Astrocyte (in vitro differentiated cells and primary cell): ENCODE data around the gene TRAF1. TPM values are rescaled to one million over a fixed set of nuclear protein-coding genes. Genes with fewer than 3 reads are reported as not detected.
A peak's percentile ranks its signal among the peaks of the same experiment; 100 is the strongest.

Source experiments
- DNase-seq: peaks from one replicate; pipeline ENCODE4 v3.0.0-alpha.2; 2010; ENCODE audit warnings: low read depth
- FAIRE-seq: peaks from 2 replicates; lab custom pipeline; 2011; peaks lifted over from hg19 to GRCh38; lab: Jason Lieb, UNC
- H2AFZ ChIP-seq: 2 replicates; pipeline ENCODE4 v1.6.0; 2012; ENCODE audit warnings: low read depth, low read length, inconsistent platforms
- H3K27ac ChIP-seq: 2 replicates; pipeline ENCODE4 v1.5.1; 2011; ENCODE audit warnings: low read depth, low read length, inconsistent platforms
- H3K27me3 ChIP-seq: 2 replicates; pipeline ENCODE4 v1.6.0; 2011; ENCODE audit warnings: low read length, inconsistent platforms; ENCODE audit not compliant: insufficient read depth
- H3K36me3 ChIP-seq: 2 replicates; pipeline ENCODE4 v1.5.1; 2011; ENCODE audit warnings: low read length, inconsistent platforms; ENCODE audit not compliant: insufficient read depth
- H3K4me1 ChIP-seq: 2 replicates; pipeline ENCODE4 v1.5.1; 2011; ENCODE audit warnings: low read length, inconsistent platforms; ENCODE audit not compliant: insufficient read depth
- H3K4me2 ChIP-seq: 2 replicates; pipeline ENCODE4 v1.6.0; 2012; ENCODE audit warnings: low read length, inconsistent platforms
- H3K4me3 ChIP-seq: 2 replicates; pipeline ENCODE4 v1.5.1; 2011; ENCODE audit warnings: low read depth, mild to moderate bottlenecking, low read length, inconsistent platforms; ENCODE audit not compliant: insufficient read depth
- H3K79me2 ChIP-seq: 2 replicates; pipeline ENCODE4 v1.6.0; 2012; ENCODE audit warnings: mild to moderate bottlenecking, low read length, inconsistent platforms; ENCODE audit not compliant: insufficient read depth
- H3K9ac ChIP-seq: 2 replicates; pipeline ENCODE4 v1.6.0; 2012; ENCODE audit warnings: mild to moderate bottlenecking, low read length, inconsistent platforms
- H3K9me3 ChIP-seq: 2 replicates; pipeline ENCODE4 v1.5.1; 2012; ENCODE audit warnings: low read depth, mild to moderate bottlenecking, low read length, inconsistent platforms; ENCODE audit not compliant: insufficient read depth
- H4K20me1 ChIP-seq: 2 replicates; pipeline ENCODE4 v1.6.0; 2012; ENCODE audit warnings: low read length, inconsistent platforms; ENCODE audit not compliant: insufficient read depth
- H3K27ac Mint-ChIP-seq: one replicate; pipeline ENCODE4 v1.8.0; 2021; ENCODE audit warnings: mild to moderate bottlenecking, mixed read lengths; ENCODE audit not compliant: unreplicated experiment
- H3K27me3 Mint-ChIP-seq: one replicate; pipeline ENCODE4 v1.8.0; 2021; ENCODE audit warnings: low read depth, mixed read lengths; ENCODE audit not compliant: unreplicated experiment
- H3K36me3 Mint-ChIP-seq: one replicate; pipeline ENCODE4 v1.8.0; 2021; ENCODE audit warnings: low read depth, mixed read lengths; ENCODE audit not compliant: unreplicated experiment
- H3K4me1 Mint-ChIP-seq: one replicate; pipeline ENCODE4 v1.8.0; 2021; ENCODE audit warnings: low read depth, mixed read lengths; ENCODE audit not compliant: unreplicated experiment
- H3K4me3 Mint-ChIP-seq: one replicate; pipeline ENCODE4 v1.8.0; 2021; ENCODE audit warnings: mild to moderate bottlenecking, moderate library complexity, mixed read lengths; ENCODE audit not compliant: unreplicated experiment
- H3K9me3 Mint-ChIP-seq: one replicate; pipeline ENCODE4 v1.8.0; 2021; ENCODE audit warnings: mild to moderate bottlenecking, mixed read lengths; ENCODE audit not compliant: unreplicated experiment
- CTCF ChIP-seq: IDR thresholded peaks from 2 replicates; pipeline ENCODE4 v1.5.1; 2011; ENCODE audit warnings: low read depth, mild to moderate bottlenecking, inconsistent platforms, low read length, moderate library complexity; ENCODE audit not compliant: insufficient read depth
- EZH2 ChIP-seq: IDR thresholded peaks from 2 replicates; pipeline ENCODE4 v1.6.1; 2012; ENCODE audit warnings: mild to moderate bottlenecking, low read length, inconsistent platforms; ENCODE audit not compliant: insufficient read depth
- total RNA-seq: library from RNA; stranded (reverse); gene quantifications from 2 replicates; pipeline ENCODE4 v1.2.1, GENCODE V29; 2021

Gene TRAF1
- total RNA-seq, 1 donor from 2014 or later, result 4.2 TPM

GRCh38 chr9:120894321-120895148 lies 32.1 kb downstream of the TRAF1 start:
- DNase-seq (peak; percentile 14), FAIRE-seq (no peak)

GRCh38 chr9:120893611-120894307 lies 32.8 kb downstream of the TRAF1 start:
- Mint-ChIP-seq H3K4me1 (peaks cover 18% of the 10 kb centered on the region), H3K27me3 (peaks cover 17% of the 10 kb centered on the region), H3K27ac (no peak overlapping the region), H3K4me3 (no peak overlapping the region), H3K9me3 (peaks cover 3% of the 10 kb centered on the region), H3K36me3 (peaks cover 4% of the 10 kb centered on the region)
- Histone ChIP-seq H3K4me1 (peaks cover 12% of the 10 kb centered on the region), H3K36me3 (no peaks in the 10 kb centered on the region), H4K20me1 (peaks cover 3% of the 10 kb centered on the region), H3K4me2 (peak overlapping the region; percentile 79), H3K79me2 (no peaks in the 10 kb centered on the region), H3K27me3 (peaks cover 4% of the 10 kb centered on the region), H3K9ac (no peak overlapping the region), H3K27ac (no peak overlapping the region), H2AFZ (peak overlapping the region; percentile 28), H3K4me3 (no peak overlapping the region), H3K9me3 (no peaks in the 10 kb centered on the region)
- no peak for TF ChIP-seq CTCF
- TF ChIP-seq EZH2, result no peak
- peak; percentile 18 for DNase-seq
- no peak for FAIRE-seq

More at GRCh38 chr9:120894321-120895148, 32.1 kb downstream of the TRAF1 start:
- no peak for TF ChIP-seq EZH2
- no peak for TF ChIP-seq CTCF
- no peaks in the 10 kb centered on the region for H3K79me2 ChIP-seq
- H2AFZ ChIP-seq, result peak overlapping the region; percentile 76
- H4K20me1 ChIP-seq, result peaks cover 3% of the 10 kb centered on the region
- peaks cover 12% of the 10 kb centered on the region for H3K4me1 ChIP-seq
- Mint-ChIP-seq H3K36me3 (peaks cover 4% of the 10 kb centered on the region), H3K27me3 (peaks cover 17% of the 10 kb centered on the region), H3K9me3 (peaks cover 3% of the 10 kb centered on the region), H3K4me3 (no peak overlapping the region), H3K4me1 (peaks cover 18% of the 10 kb centered on the region), H3K27ac (no peak overlapping the region)
- H3K27ac ChIP-seq, result no peak overlapping the region
- H3K9me3 ChIP-seq, result no peaks in the 10 kb centered on the region
- H3K36me3 ChIP-seq, result no peaks in the 10 kb centered on the region
- H3K4me2 ChIP-seq, result peak overlapping the region; percentile 79
- peaks cover 3% of the 10 kb centered on the region for H3K27me3 ChIP-seq
- H3K4me3 ChIP-seq, result no peak overlapping the region
- peak overlapping the region; percentile 28 for H3K9ac ChIP-seq
